Astrocyte (in vitro differentiated cells and primary cell): ENCODE measurements around the gene PDZD2.

ENCODE experiments used
- CTCF ChIP-seq: IDR thresholded peaks from 2 replicates; pipeline ENCODE4 v1.5.1; 2011; ENCODE audit warnings: low read depth, mild to moderate bottlenecking, inconsistent platforms, low read length, moderate library complexity; ENCODE audit not compliant: insufficient read depth
- EZH2 ChIP-seq: IDR thresholded peaks from 2 replicates; pipeline ENCODE4 v1.6.1; 2012; ENCODE audit warnings: mild to moderate bottlenecking, low read length, inconsistent platforms; ENCODE audit not compliant: insufficient read depth

GRCh38 chr5:31972558-31972957 lies 333.6 kb downstream of the PDZD2 start:
- TF ChIP-seq CTCF (no peak), EZH2 (no peak)
